GM23248 (cell line): Measurements from ENCODE around the gene PTK7. TPM values are rescaled to one million over a fixed set of nuclear protein-coding genes. Genes with fewer than 3 reads are reported as not detected.
A peak's percentile ranks its signal among the peaks of the same experiment; 100 is the strongest.

Experiments used
- DNase-seq: peaks from one replicate; pipeline ENCODE4 v3.0.0-alpha.2; 2015
- H2AFZ ChIP-seq: fragments of 200-600 bp; sonication (generic); 2 replicates; pipeline ENCODE4 v1.6.1; 2016; ENCODE audit warnings: antibody characterized with exemption
- H3F3A ChIP-seq: fragments of 200-600 bp; sonication (generic); 2 replicates; pipeline ENCODE4 v1.6.1; 2016; ENCODE audit warnings: mild to moderate bottlenecking, antibody characterized with exemption, mixed run types; ENCODE audit not compliant: insufficient read depth
- H3K27ac ChIP-seq: fragments of 200-600 bp; sonication (generic); 2 replicates; pipeline ENCODE4 v1.5.1; 2016; ENCODE audit warnings: mild to moderate bottlenecking
- H3K27me3 ChIP-seq: fragments of 200-600 bp; sonication (generic); replicated peaks from 2 replicates; pipeline ENCODE4 v1.6.1; 2016; ENCODE audit warnings: mild to moderate bottlenecking; ENCODE audit not compliant: insufficient read depth
- H3K36me3 ChIP-seq: fragments of 200-600 bp; sonication (generic); 2 replicates; pipeline ENCODE4 v1.6.1; 2016; ENCODE audit warnings: low read depth, mild to moderate bottlenecking
- H3K4me1 ChIP-seq: fragments of 200-600 bp; sonication (generic); 2 replicates; pipeline ENCODE4 v1.6.1; 2016; ENCODE audit warnings: mild to moderate bottlenecking; ENCODE audit not compliant: insufficient read depth
- H3K4me2 ChIP-seq: fragments of 200-600 bp; sonication (generic); one replicate; pipeline ENCODE4 v1.6.1; 2016; ENCODE audit warnings: mild to moderate bottlenecking; ENCODE audit not compliant: unreplicated experiment
- H3K4me3 ChIP-seq: fragments of 200-600 bp; sonication (generic); 2 replicates; pipeline ENCODE4 v1.5.1; 2016; ENCODE audit warnings: mild to moderate bottlenecking
- H3K79me2 ChIP-seq: fragments of 200-600 bp; sonication (generic); 2 replicates; pipeline ENCODE4 v1.6.1; 2016; ENCODE audit warnings: mild to moderate bottlenecking; ENCODE audit not compliant: insufficient read depth
- H3K9ac ChIP-seq: fragments of 200-600 bp; sonication (generic); 2 replicates; pipeline ENCODE4 v1.6.1; 2016; ENCODE audit warnings: mild to moderate bottlenecking
- H3K9me2 ChIP-seq: fragments of 200-600 bp; sonication (generic); 2 replicates; pipeline ENCODE4 v1.6.1; 2016; ENCODE audit warnings: mixed run types, mild to moderate bottlenecking, moderate library complexity; ENCODE audit not compliant: insufficient read depth
- H3K9me3 ChIP-seq: fragments of 200-600 bp; sonication (generic); one replicate; pipeline ENCODE4 v1.6.1; 2017; ENCODE audit warnings: low read depth
- H4K20me1 ChIP-seq: fragments of 200-600 bp; sonication (generic); 2 replicates; pipeline ENCODE4 v1.6.0; 2016; ENCODE audit not compliant: insufficient read depth
- EZH2 ChIP-seq: fragments of 200-600 bp; sonication (generic); IDR thresholded peaks from 2 replicates; pipeline ENCODE4 v1.6.1; 2018; ENCODE audit warnings: antibody characterized with exemption, mild to moderate bottlenecking; ENCODE audit not compliant: insufficient read depth, poor library complexity, severe bottlenecking
- EZH2phosphoT487 ChIP-seq: fragments of 200-600 bp; sonication (generic); IDR thresholded peaks from 2 replicates; pipeline ENCODE4 v1.6.1; 2018; ENCODE audit warnings: antibody characterized with exemption, moderate library complexity, mild to moderate bottlenecking, low read depth; ENCODE audit not compliant: insufficient read depth
- whole genome bisulfite sequencing, 2 experiments: methylation state at CpG; one replicate each; pipeline ENCODE4 v1.1.6; 2015 to 2017; ENCODE audit warnings: low lambda C conversion rate in 2 of 2, low coverage in 1 of 2; ENCODE audit errors: missing lambda C conversion rate in 2 of 2; 5-methylcytosine and 5-hydroxymethylcytosine counted together
- in situ Hi-C: fragments of 300-500 bp; cut with MboI; formaldehyde crosslinking; loops from 2 replicates; pipeline ENCODE4 v1.15.0; 2020
- polyA plus RNA-seq: library from polyadenylated mRNA; unstranded; fragments of >200 nt; fragmentation: Nextera tagmentation; extraction: Ambion mirVana; gene quantifications from 2 replicates; pipeline ENCODE4 v1.2.1, GENCODE V29; 2016
- total RNA-seq: library from RNA; depleted of rRNA; stranded (reverse); fragments of >200 nt; shearing (Covaris generic); gene quantifications from 2 replicates; pipeline ENCODE4 v1.2.3, GENCODE V29; 2014

The PTK7 gene
- total and polyA plus RNA-seq, 2 experiments from 2014 or later = 110 to 146 TPM

DNA sequence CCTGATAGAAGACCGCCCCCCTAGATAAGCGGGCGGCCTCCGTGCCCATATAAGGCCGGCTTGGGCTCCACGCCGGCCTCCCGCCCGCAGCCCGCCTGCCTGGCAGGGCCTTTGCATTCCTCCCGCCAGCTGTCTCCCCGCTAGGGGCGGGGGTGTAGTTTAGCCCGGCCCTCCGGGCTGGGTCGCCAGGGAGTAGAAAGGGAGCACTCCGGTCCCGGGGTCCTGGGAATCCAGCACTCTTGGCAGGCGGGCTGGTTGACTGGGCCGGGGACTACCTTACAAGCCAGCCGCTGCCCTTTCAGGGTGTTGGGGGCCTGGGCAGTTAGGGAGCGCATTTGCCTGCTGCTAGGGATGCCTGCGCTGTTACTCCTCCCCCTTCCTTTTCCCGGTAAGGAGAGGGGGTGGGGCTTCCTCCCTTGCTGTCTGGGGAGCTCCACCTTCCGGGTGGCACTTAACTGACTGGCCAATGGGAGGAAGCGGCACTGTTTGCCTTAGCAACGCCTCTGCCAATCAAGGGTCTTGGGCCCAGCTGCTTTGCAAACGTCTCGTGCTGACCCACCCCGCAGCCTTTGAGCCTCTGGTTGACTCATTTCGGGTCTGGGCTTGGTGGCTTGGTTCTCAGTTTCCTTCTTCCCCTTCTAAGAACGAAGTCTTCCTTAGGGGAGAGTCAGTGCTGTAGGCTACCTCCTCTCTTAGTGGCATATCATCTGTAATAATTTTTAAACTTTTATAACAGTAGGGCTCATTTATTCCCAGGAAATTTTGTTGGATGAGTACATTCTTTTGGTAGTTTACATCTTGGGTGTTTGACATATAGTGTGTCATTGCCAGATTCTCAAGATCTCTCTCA, 98.4 kb downstream of the PTK7 start:
- H3F3A ChIP-seq = peaks cover 31% of the 10 kb centered on the region
- peaks cover 12% of the 10 kb centered on the region for H3K4me1 ChIP-seq
- H3K79me2 ChIP-seq = peaks cover 65% of the 10 kb centered on the region
- in situ Hi-C loops = no loop called here
- H3K27me3 ChIP-seq = no peaks in the 10 kb centered on the region
- H4K20me1 ChIP-seq = no peaks in the 10 kb centered on the region
- H3K36me3 ChIP-seq = peaks cover 14% of the 10 kb centered on the region
- TF ChIP-seq EZH2 = no peak
- no peak for TF ChIP-seq EZH2phosphoT487
- H3K9me3 ChIP-seq = no peaks in the 10 kb centered on the region
- H3K9me2 ChIP-seq = no peaks in the 10 kb centered on the region
- H3K4me2 ChIP-seq = peak overlapping the region; percentile 79
- peak overlapping the region; percentile 91 for H3K9ac ChIP-seq
- peak overlapping the region; percentile 80 for H3K4me3 ChIP-seq
- H3K27ac ChIP-seq = peak overlapping the region; percentile 92
- WGBS, 2 experiments = 1% methylated on average over 29 to 32 of the region's 32 CpGs
- DNase-seq = peak; percentile 100
- H2AFZ ChIP-seq = peak overlapping the region; percentile 54; the same call in 1 of the 2 replicates

DNA sequence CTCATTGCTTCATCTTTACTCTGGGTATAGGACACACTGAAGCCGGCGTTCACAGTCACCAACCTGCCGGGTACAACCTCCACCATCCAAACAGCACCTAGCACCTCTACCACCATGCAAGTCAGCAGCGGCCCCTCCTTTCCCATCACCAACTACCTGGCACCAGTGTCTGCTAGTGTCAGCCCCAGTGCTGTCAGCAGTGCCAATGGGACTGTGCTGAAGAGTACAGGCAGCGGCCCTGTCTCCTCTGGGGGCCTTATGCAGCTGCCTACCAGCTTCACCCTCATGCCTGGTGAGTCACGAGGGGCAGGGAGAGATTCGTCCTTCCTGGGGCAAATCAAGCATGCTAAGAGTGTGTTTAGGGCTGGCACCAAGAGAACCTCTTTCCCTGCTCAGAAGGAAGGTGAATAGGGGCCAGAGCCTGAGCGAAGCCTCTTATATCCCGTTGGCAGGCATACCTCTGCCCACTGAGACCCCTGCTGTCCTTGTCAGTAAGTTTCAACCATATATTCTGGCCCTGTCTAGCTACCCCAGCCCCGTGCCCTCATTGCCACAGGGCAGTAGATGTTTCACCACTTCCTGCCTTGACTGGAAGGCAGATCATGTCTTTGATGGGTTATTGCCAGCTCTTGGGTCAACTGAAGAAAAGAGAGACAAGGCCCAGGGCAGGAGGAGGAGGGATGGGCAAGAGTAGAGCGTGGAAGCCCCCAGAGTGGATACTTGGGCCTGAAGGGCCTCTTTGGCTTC, 99.7 kb downstream of the PTK7 start:
- Histone ChIP-seq H3K4me3 (no peak overlapping the region), H2AFZ (no peak overlapping the region), H3K27ac (peak overlapping the region; percentile 92), H3K9me3 (no peaks in the 10 kb centered on the region), H3K4me1 (peaks cover 12% of the 10 kb centered on the region), H3K9me2 (no peaks in the 10 kb centered on the region), H3K36me3 (peaks cover 14% of the 10 kb centered on the region), H4K20me1 (no peaks in the 10 kb centered on the region), H3F3A (peaks cover 27% of the 10 kb centered on the region), H3K27me3 (no peaks in the 10 kb centered on the region), H3K79me2 (peaks cover 65% of the 10 kb centered on the region), H3K9ac (peak overlapping the region; percentile 91; the same call in 1 of the 2 replicates), H3K4me2 (no peak overlapping the region)
- DNase-seq = no peak
- in situ Hi-C loops = no loop called here
- 89 to 94% methylated on average over 11 of the region's 11 CpGs for WGBS, 2 experiments
- TF ChIP-seq EZH2phosphoT487 (no peak), EZH2 (no peak)

DNA sequence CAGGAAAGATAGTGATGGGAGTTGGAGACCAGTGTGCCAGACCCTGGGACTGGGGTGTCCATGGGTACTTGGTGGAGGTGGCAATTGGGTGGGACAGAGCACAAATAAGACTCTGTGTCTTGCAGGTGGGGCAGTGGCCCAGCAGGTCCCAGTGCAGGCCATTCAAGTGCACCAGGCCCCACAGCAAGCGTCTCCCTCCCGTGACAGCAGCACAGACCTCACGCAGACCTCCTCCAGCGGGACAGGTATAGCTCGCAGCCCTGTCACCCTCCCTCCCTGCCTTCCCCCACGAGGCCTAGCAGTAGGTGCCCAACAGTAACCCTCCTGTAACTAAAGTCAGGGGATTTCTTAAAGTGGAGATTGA, 100.3 kb downstream of the PTK7 start:
- TF ChIP-seq EZH2phosphoT487 = no peak
- TF ChIP-seq EZH2 = no peak
- DNase-seq = no peak
- Histone ChIP-seq H2AFZ (no peak overlapping the region), H3K27ac (0 out of 2 replicates have a peak overlapping the region, but pooled peaks have one; percentile 92), H3K4me1 (peaks cover 17% of the 10 kb centered on the region), H3K4me3 (no peak overlapping the region), H4K20me1 (no peaks in the 10 kb centered on the region), H3K79me2 (peaks cover 65% of the 10 kb centered on the region), H3F3A (peaks cover 32% of the 10 kb centered on the region), H3K27me3 (no peaks in the 10 kb centered on the region), H3K9me3 (no peaks in the 10 kb centered on the region), H3K9me2 (no peaks in the 10 kb centered on the region), H3K9ac (no peak overlapping the region), H3K36me3 (peaks cover 14% of the 10 kb centered on the region), H3K4me2 (no peak overlapping the region)
- in situ Hi-C loops = no loop called here
- WGBS, 2 experiments = 88 to 97% methylated on average over 6 of the region's 6 CpGs

DNA sequence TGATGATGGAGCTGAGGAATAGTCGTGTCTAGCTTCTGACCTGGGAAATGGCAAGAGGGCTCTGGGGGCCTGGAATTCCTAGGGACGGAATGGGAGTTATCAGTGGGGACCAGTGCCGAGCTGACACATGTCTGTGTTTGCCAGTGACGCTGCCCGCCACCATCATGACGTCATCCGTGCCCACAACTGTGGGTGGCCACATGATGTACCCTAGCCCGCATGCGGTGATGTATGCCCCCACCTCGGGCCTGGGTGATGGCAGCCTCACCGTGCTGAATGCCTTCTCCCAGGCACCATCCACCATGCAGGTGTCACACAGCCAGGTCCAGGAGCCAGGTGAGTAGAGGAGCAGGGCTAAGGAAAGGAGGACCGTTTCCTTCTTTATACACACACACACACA, 102.0 kb downstream of the PTK7 start:
- TF ChIP-seq EZH2 (no peak), EZH2phosphoT487 (no peak)
- peaks cover 57% of the 10 kb centered on the region for H3K79me2 ChIP-seq
- no peak overlapping the region for H2AFZ ChIP-seq
- no peak overlapping the region for H3K27ac ChIP-seq
- H3K4me1 ChIP-seq = peaks cover 27% of the 10 kb centered on the region
- no peak overlapping the region for H3K4me3 ChIP-seq
- in situ Hi-C loops = no loop called here
- no peaks in the 10 kb centered on the region for H4K20me1 ChIP-seq
- H3K36me3 ChIP-seq = peaks cover 14% of the 10 kb centered on the region
- whole genome bisulfite sequencing, 2 experiments = 88 to 94% methylated on average over 12 of the region's 12 CpGs
- H3F3A ChIP-seq = peaks cover 29% of the 10 kb centered on the region
- no peaks in the 10 kb centered on the region for H3K27me3 ChIP-seq
- no peak overlapping the region for H3K9ac ChIP-seq
- no peaks in the 10 kb centered on the region for H3K9me3 ChIP-seq
- H3K9me2 ChIP-seq = no peaks in the 10 kb centered on the region
- DNase-seq = no peak
- no peak overlapping the region for H3K4me2 ChIP-seq
